Fibroblast of skin of back (primary cell): ENCODE results near the gene CDK5R1. TPM values are rescaled to one million over a fixed set of nuclear protein-coding genes. Genes with fewer than 3 reads are reported as not detected.
"Not testable (repeated sequence)": the region's sequence is repeated elsewhere in the genome, so short reads cannot be mapped to it uniquely, and the experiment has no call there.

Experiments
- DNase-seq: peaks from one replicate; pipeline ENCODE4 v3.0.0-alpha.2; 2013
- polyA plus RNA-seq, 2 experiments: library from polyadenylated mRNA; unstranded; fragments of 120-200 nt; gene quantifications; one replicate each; pipeline ENCODE4 v1.2.1, GENCODE V29; 2013; ENCODE audit not compliant: insufficient read length in 2 of 2

Gene CDK5R1
- 3.3 TPM for polyA plus RNA-seq (2013, experiment 1 of 2; ENCODE audit: insufficient read length)
- polyA plus RNA-seq (2013, experiment 2 of 2; ENCODE audit: insufficient read length) = 3.1 TPM

DNA sequence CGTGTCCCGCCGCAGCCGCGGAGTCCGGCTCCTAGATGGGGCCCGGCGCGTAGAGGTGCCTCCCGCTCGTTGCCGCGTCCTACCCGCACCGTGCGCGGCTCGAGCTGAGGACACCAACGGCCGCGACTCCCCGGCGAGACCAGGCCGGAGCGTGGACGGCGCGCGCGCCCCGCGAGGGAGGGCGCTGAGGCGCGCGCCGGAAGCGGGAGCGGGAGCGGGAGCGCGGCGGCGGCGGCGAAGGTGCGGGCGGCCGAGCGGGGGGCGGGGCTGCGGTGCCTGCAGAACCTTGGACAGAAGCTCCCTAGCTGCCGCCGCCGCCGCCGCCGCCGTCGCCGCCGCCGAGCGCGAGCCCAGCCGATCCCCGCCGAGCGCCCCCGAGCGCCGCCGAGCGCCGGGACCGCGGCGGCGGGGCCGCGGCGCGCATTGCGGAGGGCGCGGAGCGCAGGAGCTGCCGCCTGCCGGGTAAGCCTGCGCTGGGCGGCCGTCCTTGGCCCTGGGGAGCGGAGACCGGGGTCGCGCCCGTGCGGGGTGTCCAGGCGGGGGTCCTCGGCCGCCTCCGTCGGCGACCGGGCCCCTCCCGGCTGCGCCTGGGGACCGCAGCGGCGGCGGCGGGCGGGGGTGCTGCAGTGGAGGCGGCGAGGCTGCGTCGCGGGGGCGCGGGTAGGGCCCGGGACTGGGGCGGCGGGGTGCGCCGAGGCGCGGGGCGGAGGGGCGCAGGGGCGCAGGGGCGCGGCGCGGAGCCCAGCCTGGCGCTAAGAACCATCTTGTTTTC lies at the start of gene CDK5R1:
Gene CDK5R1 (plus strand): TSS at position 293 of the 772 bp plus-strand sequence. CDS start 628 bp downstream, outside the sequence.
- peak; percentile 68 for DNase-seq

DNA sequence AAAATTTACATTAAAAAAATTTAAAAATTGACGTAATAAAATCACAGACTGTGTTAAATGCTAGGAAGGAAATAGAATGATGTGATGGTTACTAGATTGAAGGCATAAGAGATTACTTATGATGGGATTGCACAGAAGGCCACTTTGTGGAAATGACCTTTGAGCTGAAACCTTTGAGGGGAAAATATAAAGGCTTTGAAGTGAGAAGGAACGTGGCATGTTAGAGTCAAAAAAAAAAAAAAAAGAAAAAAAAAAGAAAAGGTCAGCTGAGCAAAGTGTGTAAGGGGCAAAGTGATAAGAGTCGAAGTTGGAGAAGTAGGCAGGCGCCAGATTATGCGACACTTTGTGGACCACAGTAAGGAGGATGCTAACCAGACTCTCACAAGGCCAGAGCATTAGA lies 46.1 kb upstream of the CDK5R1 start:
- DNase-seq = no peak

DNA sequence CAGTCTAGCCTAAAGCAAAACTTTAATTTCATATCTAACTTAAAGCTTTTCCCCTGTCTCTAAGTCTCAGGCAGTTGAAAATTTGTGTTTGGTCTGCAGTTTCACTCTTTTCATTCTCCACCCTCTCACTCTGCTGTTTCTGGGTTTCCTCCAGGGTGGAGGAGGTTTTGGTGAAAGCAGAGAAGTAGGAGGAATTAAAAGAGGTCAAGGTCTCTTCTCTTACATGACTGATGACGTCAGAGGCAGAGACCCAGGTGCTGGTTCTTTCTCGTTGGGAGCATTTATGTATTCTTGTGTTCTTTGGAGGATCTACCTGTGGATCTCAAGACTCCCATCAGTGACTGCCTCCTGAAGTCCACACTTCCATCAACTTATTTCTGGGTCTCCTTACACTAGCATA lies 44.9 kb upstream of the CDK5R1 start:
- no peak for DNase-seq

DNA sequence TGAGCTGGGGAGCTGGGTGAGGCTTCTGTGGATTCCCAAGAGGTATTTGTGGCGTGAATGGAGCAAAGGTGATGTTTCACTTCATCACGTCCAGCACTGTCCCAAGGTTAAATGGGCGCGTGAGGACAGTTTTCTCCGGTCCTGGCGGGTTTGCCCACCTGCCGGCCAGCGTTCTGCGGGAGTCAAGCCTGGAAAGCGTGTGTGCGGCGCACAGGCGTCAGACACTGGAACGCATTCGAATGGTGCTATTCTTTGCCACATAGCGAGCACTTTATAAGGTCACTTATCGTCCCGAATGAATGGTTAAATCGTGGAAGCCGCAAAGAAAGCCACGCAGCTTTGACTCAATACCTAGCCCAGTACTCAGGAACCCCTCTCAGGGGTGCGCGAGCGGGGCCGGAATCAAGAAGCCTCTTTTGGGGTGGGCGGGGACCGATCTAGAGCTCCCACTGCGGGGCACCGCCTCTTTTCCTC lies 42.9 kb upstream of the CDK5R1 start:
- DNase-seq = no peak

DNA sequence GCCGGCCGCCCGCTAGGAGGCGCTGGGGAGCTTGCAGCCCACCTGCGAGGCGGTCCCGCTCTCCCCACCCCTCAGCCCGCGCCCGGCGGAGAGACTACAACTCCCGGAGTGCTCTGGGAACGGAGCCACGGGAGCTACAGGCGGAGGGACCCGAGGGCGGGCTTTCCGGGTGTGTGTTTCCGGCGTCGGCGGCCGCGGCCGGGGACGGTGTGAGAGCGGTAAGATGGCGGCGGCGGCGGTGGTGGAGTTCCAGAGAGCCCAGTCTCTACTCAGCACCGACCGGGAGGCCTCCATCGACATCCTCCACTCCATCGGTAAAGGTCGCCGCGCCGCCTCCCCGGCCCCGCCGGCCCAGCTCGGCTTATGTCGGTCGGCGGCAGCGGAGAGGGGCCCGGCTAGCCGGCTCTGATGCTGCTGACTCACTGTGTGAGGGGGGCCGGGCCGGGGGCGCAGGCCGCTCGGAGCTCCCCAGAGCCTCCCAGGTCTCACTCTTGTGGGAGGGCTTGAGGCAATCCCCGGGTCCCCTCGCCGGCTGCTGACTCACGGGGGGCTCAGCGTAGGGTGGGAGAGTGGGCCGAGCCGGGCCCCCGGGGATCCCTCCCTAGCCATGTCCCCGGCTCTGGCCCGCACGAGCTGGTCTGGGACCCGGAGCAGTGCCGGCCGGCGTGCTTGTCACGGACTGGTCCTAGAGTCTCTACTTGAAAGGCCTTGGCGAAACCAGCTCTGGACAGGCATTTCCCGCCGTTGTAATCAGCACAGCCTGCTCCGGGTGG lies 42.3 kb upstream of the CDK5R1 start, which contains the start of gene PSMD11:
Gene PSMD11 (plus strand): TSS at position 210 of the 773 bp plus-strand sequence. CDS start 14 bp downstream, at position 224.
- DNase-seq = peak; percentile 97

- peak; percentile 70 for DNase-seq
Measured at GRCh38 chr17:32445074-32445415, 41.7 kb upstream of the CDK5R1 start.

DNA sequence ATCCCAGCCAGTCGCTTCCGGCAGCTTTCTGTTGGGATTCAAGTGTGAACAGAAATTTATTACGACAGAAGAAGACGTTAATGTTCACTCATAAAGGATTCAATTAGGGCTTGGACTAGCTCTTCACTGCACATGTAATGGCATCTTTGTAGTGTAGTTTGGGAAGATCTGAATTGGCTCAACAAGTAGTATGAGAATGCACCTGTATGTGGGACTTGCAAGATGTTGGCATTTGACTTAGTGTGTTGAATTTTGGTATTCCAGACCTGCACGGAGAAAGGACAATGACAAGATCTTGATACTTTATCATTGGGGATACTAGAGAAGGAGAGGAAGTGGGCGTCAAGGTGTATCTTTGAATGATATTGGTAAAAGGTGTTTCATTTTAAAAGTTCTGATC lies 41.3 kb upstream of the CDK5R1 start:
- no peak for DNase-seq

DNA sequence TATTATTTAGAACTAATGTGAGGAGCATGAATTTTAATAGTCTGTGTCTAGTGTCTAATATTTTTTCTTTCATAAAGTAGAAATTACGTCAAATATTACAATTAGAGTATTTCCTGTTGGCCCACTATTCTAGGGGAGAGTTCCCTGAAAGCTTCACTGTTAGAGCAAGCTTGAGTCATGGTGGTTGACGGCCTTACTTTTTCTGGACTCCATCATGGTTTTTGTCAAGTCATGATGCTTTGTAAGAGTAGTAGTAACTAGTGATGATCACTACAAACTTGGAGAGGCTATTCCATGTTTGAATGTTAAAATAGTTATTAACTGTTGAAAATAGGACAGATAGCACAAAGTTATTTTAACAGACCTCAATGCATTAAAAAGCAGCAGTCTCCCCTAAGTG lies 40.8 kb upstream of the CDK5R1 start:
- no peak for DNase-seq

GRCh38 chr17:32446949-32447348 lies 39.8 kb upstream of the CDK5R1 start:
- no peak for DNase-seq

GRCh38 chr17:32449963-32450362 lies 36.8 kb upstream of the CDK5R1 start:
- DNase-seq = no peak

DNA sequence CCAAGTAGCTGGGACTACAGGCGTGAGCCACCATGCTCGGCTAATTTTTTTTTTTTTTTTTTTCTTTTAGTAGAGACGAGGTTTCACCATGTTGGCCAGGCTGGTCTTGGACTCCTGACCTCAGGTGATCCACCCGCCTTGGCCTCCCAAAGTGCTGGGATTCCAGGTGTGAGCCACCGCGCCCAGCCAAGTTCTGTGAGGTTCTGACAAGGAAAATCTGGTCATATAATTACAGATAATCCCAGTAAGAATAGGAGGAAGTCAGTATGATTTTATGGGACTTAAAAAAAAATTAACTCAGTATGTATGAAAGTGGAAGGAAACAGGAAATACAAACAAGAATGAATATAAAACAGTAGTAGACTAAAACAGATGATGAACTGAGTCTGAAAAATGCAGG lies 36.4 kb upstream of the CDK5R1 start:
- DNase-seq = not testable (repeated sequence)

DNA sequence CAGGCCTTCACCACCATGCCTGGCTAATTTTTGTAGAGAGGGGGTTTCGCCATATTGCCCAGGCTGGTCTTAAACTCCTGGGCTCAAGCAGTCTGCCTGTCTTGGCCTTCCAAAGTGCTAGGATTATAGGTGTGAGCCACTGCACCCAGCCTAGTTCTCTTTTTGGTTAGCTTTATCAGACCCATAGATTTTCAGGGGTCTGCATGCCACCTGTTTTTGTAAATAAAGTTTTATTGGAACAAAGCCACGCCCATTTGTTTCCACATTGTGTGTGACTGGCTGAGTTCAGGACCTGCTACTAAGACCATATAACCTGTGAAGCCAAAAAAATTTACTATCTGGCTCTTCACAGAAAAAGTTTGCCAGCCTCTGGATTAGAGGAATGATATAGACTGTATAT lies 34.9 kb upstream of the CDK5R1 start:
- DNase-seq = no peak

- no peak for DNase-seq
Measured at GRCh38 chr17:32452281-32452680, 34.5 kb upstream of the CDK5R1 start.

- DNase-seq = no peak
Measured at GRCh38 chr17:32453370-32453769, 33.4 kb upstream of the CDK5R1 start.

- DNase-seq = no peak
Measured at GRCh38 chr17:32458371-32458770, 28.4 kb upstream of the CDK5R1 start.

DNA sequence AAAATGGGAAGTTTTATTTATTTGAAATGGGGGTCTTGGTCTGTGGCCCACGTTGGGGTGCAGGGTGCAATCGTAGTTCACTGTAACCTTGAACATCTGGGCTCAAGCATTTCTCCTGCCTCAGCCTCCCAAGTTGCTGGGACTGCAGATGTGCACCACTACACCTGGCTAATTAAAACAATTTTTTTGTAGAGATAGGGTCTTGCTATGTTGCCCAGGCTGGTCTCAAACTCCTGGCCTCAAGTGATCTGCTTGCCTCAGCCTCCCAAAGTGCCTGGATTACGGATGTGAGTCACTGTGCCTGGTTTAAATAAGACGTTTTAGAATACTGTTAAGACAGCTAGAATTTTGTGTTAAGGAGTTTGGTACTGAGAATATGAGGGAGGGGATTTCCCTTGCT lies 26.7 kb upstream of the CDK5R1 start:
- no peak for DNase-seq

DNA sequence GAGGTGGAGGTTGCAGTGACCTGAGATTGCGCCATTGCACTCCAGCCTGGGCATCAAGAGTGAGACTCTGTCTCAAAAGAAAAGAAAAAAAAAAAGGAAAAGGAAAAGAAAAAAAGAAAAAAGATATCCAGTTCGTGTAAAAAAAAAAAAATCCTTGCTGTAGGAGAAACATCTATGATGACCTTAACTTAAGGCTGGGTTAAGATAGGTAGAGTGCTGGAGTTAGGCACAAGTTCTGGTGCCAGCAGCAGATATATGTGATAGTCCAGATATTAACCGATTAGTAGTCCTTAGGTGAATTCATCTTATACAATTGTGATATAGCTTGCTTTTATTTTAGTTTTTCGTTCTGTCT lies 25.3 kb upstream of the CDK5R1 start:
- DNase-seq = no peak

DNA sequence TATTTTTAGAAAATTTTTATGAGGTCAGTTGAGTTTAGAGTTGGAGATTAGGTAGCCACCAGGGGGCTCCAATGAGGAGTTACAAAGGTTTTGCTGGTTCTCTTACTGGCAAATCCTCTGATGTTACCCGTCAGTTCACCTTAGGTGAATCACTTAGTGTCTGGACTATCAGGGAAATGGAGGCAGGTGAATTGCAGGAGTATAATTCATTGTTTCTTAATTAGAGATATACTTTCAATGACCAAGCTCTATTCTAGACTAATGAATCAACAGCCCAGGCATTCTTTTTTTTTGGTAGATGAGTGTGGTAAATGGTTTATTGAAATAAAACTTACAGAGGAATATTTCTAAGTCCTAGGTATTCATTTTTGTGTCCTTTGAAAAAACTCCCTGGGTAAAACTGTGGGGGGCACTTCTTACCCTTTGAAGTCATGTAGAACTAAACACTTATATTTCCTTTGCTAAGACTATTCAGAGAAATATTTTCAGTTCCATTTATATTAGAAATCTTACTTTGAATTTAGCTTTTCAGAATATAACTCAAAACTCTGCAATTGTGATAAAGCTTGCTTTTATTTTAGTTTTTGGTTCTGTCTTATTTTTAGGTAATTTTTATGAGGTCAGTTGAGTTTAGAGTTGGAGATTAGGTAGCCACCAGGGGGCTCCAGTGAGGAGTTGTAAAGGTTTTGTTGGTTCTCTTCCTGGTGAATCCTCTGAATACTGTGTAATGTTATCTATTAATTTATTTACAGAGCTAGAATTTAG lies 24.8 kb upstream of the CDK5R1 start:
- peak; percentile 62 for DNase-seq

DNA sequence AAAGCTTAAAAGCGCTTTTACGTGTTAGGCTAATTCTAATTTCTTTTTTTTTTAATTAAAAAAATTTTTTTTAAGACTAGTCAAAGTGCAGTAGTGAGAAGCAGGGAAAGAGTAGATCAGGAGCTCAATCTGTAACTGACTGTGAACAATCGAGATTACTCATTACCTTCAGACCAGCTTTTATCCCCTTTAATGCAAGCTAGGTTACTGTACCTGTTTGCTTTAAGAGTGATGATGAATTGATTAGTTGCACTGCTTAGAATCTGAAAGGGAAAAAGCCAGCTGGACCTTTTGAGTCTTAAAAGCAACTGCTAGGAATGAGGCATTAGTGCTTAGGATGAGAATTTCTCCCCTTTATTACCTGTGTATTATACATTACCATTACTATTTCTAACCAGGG lies 23.5 kb upstream of the CDK5R1 start:
- DNase-seq = no peak

GRCh38 chr17:32464374-32464773 lies 22.4 kb upstream of the CDK5R1 start:
- DNase-seq = no peak

DNA sequence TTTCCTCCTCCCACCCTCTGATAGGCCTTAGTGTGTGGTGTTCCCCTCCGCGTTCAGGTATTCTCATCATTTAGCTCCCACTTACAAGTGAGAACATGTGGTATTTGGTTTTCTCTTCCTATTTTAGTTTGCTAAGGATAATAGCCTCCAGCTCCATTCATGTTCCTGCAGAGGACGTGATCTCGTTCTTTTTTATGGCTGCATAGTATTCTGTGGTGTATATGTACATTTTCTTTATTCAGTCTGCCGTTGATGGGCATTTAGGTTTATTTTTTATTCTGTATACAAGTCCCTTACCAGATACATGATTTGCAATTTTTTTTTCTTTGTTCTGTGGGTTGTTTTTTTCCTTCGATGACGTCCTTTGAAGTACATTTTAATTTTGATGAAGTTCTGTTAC lies 18.8 kb upstream of the CDK5R1 start:
- no peak for DNase-seq

GRCh38 chr17:32470405-32471167 lies 16.2 kb upstream of the CDK5R1 start:
- DNase-seq = no peak
